Keratinocyte (primary cell): Measurements from ENCODE around the gene WDPCP. TPM values are rescaled to one million over a fixed set of nuclear protein-coding genes. Genes with fewer than 3 reads are reported as not detected.

Source experiments
- DNase-seq: peaks from one replicate; pipeline ENCODE4 v3.0.0-alpha.2; 2011; ENCODE audit warnings: low read depth, missing footprints, low spot score
- FAIRE-seq: peaks from 2 replicates; lab custom pipeline; 2011; peaks lifted over from hg19 to GRCh38; lab: Jason Lieb, UNC
- H2AFZ ChIP-seq: 2 replicates; pipeline ENCODE4 v1.6.0; 2012; ENCODE audit warnings: low read length, control low read depth, inconsistent platforms; ENCODE audit not compliant: control insufficient read depth
- H3K27ac ChIP-seq: 2 replicates; pipeline ENCODE4 v1.5.1; 2011; ENCODE audit warnings: low read length; ENCODE audit not compliant: control insufficient read depth, insufficient read depth
- H3K27me3 ChIP-seq: 3 replicates; pipeline ENCODE4 v1.6.0; 2011; ENCODE audit warnings: low read length; ENCODE audit not compliant: control insufficient read depth, insufficient read depth; ENCODE audit errors: extremely low read depth
- H3K36me3 ChIP-seq, 2 experiments: 2 replicates in 1 of 2; 3 replicates in 1 of 2; pipeline ENCODE4 v1.5.1; 2011; ENCODE audit warnings: low read length in 2 of 2, mild to moderate bottlenecking in 1 of 2; ENCODE audit not compliant: control insufficient read depth in 2 of 2, insufficient read depth in 2 of 2; ENCODE audit errors: extremely low read depth in 1 of 2
- H3K4me1 ChIP-seq: 3 replicates; pipeline ENCODE4 v1.5.1; 2011; ENCODE audit warnings: low read length; ENCODE audit not compliant: control insufficient read depth, insufficient read depth; ENCODE audit errors: extremely low read depth
- H3K4me2 ChIP-seq: 3 replicates; pipeline ENCODE4 v1.6.0; 2011; ENCODE audit warnings: low read depth, low read length; ENCODE audit not compliant: control insufficient read depth, insufficient read depth; ENCODE audit errors: extremely low read depth
- H3K4me3 ChIP-seq, 3 experiments: fragments of 200-600 bp in 1 of 3; sonication (generic) in 1 of 3; 2 replicates in 2 of 3; 3 replicates in 1 of 3; pipeline ENCODE4 v1.5.1; 2011 to 2016; ENCODE audit warnings: low read length in 3 of 3, mild to moderate bottlenecking in 3 of 3, control low read depth in 2 of 3, inconsistent platforms in 1 of 3, low read depth in 1 of 3, mixed read lengths in 1 of 3, mixed run types in 1 of 3, moderate library complexity in 1 of 3; ENCODE audit not compliant: control insufficient read depth in 2 of 3, insufficient read depth in 2 of 3; ENCODE audit errors: extremely low read depth in 1 of 3
- H3K79me2 ChIP-seq: 2 replicates; pipeline ENCODE4 v1.6.0; 2012; ENCODE audit warnings: low read length; ENCODE audit not compliant: control insufficient read depth, insufficient read depth
- H3K9ac ChIP-seq: 3 replicates; pipeline ENCODE4 v1.6.0; 2011; ENCODE audit warnings: low read length; ENCODE audit not compliant: control insufficient read depth, insufficient read depth; ENCODE audit errors: extremely low read depth
- H3K9me1 ChIP-seq: 3 replicates; pipeline ENCODE4 v1.6.0; 2011; ENCODE audit warnings: low read length; ENCODE audit not compliant: control insufficient read depth, insufficient read depth; ENCODE audit errors: extremely low read depth
- H3K9me3 ChIP-seq: 2 replicates; pipeline ENCODE4 v1.5.1; 2012; ENCODE audit warnings: low read depth, low read length; ENCODE audit not compliant: control insufficient read depth
- H4K20me1 ChIP-seq: 3 replicates; pipeline ENCODE4 v1.6.0; 2011; ENCODE audit warnings: low read length; ENCODE audit not compliant: control insufficient read depth, insufficient read depth; ENCODE audit errors: extremely low read depth
- CTCF ChIP-seq, 3 experiments: IDR thresholded peaks in 1 of 3; conservative IDR thresholded peaks in 1 of 3; optimal IDR thresholded peaks in 1 of 3; 2 replicates in 2 of 3; 3 replicates in 1 of 3; pipeline versions ENCODE3 to v1.5.1; 2011; ENCODE audit warnings: low read length in 3 of 3, mild to moderate bottlenecking in 3 of 3, moderate library complexity in 2 of 3, control low read depth in 1 of 3, inconsistent platforms in 1 of 3; ENCODE audit not compliant: insufficient read depth in 2 of 3; ENCODE audit errors: extremely low read depth in 1 of 3
- EZH2 ChIP-seq: IDR thresholded peaks from one replicate; pipeline ENCODE4 v1.6.1; 2012; ENCODE audit warnings: inconsistent platforms, mild to moderate bottlenecking, low read length, moderate library complexity
- dilution Hi-C: fragments of 300-500 bp; cut with MboI; formaldehyde crosslinking; loops from one replicate; pipeline ENCODE4 v1.7.0; 2020; ENCODE audit warnings: low sequenced_read_pairs; ENCODE audit not compliant: extremely low pct_ligation_motif_present
- polyA plus RNA-seq, 5 experiments: library from polyadenylated mRNA; depleted of rRNA in 3 of 5; stranded (reverse) in 3 of 5; stranded (forward) in 1 of 5; unstranded in 1 of 5; fragments of >200 nt; gene quantifications; 1 replicate in 1 of 5; 2 replicates in 3 of 5; 3 replicates in 1 of 5; pipeline versions ENCODE4 v1.2.1 to v1.2.3, GENCODE V29; 2011 to 2012; ENCODE audit warnings: missing spikeins in 2 of 5, low read depth in 1 of 5, low replicate concordance in 1 of 5

Gene WDPCP
- polyA plus RNA-seq, 1 donor (not counting 4 experiments of a cell fraction or from before 2014, with no cell fraction given): 2.9 TPM

- FAIRE-seq (no peak), DNase-seq (no peak)
- no peak overlapping the region for H3K4me3 ChIP-seq
- H3K9me3 ChIP-seq: peaks cover 3% of the 10 kb centered on the region
- H3K9ac ChIP-seq: no peak overlapping the region
- no peak overlapping the region for H3K27ac ChIP-seq
- H3K9me1 ChIP-seq: no peaks in the 10 kb centered on the region
- TF ChIP-seq CTCF (optimal IDR thresholded peaks at IDR 0.05 in 1 of 3, IDR thresholded peaks at IDR 0.05 in 1 of 3, conservative IDR thresholded peaks at IDR 0.05 in 1 of 3; ENCODE audit: extremely low read depth in 1 of 3, insufficient read depth in 2 of 3, low read length in 3 of 3) (no peak), EZH2 (no peak)
- H3K36me3 ChIP-seq: no peaks in the 10 kb centered on the region
- dilution Hi-C loops: no loop called here
- H3K4me1 ChIP-seq: no peaks in the 10 kb centered on the region
- H3K79me2 ChIP-seq: no peaks in the 10 kb centered on the region
- H3K4me2 ChIP-seq: no peak overlapping the region
- H2AFZ ChIP-seq: no peak overlapping the region
- H3K27me3 ChIP-seq: no peaks in the 10 kb centered on the region
- no peaks in the 10 kb centered on the region for H4K20me1 ChIP-seq
Observed at GRCh38 chr2:63522950-63523349, 65.3 kb downstream of the WDPCP start.

GRCh38 chr2:63520793-63521192, 67.5 kb downstream of the WDPCP start:
- H3K4me1 ChIP-seq: no peaks in the 10 kb centered on the region
- H3K9me3 ChIP-seq: peaks cover 3% of the 10 kb centered on the region
- no peaks in the 10 kb centered on the region for H4K20me1 ChIP-seq
- dilution Hi-C loops: no loop called here
- no peaks in the 10 kb centered on the region for H3K36me3 ChIP-seq
- no peak overlapping the region for H3K4me3 ChIP-seq
- no peak overlapping the region for H3K27ac ChIP-seq
- no peaks in the 10 kb centered on the region for H3K27me3 ChIP-seq
- H3K9ac ChIP-seq: no peak overlapping the region
- H3K9me1 ChIP-seq: no peaks in the 10 kb centered on the region
- no peaks in the 10 kb centered on the region for H3K79me2 ChIP-seq
- FAIRE-seq: no peak
- no peak overlapping the region for H3K4me2 ChIP-seq
- DNase-seq: no peak
- TF ChIP-seq EZH2: no peak
- no peak for TF ChIP-seq CTCF (optimal IDR thresholded peaks at IDR 0.05 in 1 of 3, IDR thresholded peaks at IDR 0.05 in 1 of 3, conservative IDR thresholded peaks at IDR 0.05 in 1 of 3; ENCODE audit: extremely low read depth in 1 of 3, insufficient read depth in 2 of 3, low read length in 3 of 3)
- no peak overlapping the region for H2AFZ ChIP-seq
